Gastroesophageal sphincter (tissue), 4 donors: ENCODE results near the gene PTBP3. TPM values are rescaled to one million over a fixed set of nuclear protein-coding genes. Genes with fewer than 3 reads are reported as not detected.

Experiments
- ATAC-seq: fragments of 150-250 bp; one replicate; pipeline ENCODE4 v1.9.1; 2016; ENCODE audit warnings: mild to moderate bottlenecking, moderate library complexity
- H3K27ac ChIP-seq, 4 donors: fragments of 200-600 bp; sonication (generic) in 3 of 4; 1 replicate in 3 of 4; 2 replicates in 1 of 4; pipeline ENCODE4 v1.5.1; 2016 to 2019
- H3K27me3 ChIP-seq: fragments of 200-600 bp; sonication (generic); one replicate; pipeline ENCODE4 v1.5.1; 2019
- H3K36me3 ChIP-seq, 2 donors: fragments of 200-600 bp; sonication (generic); one replicate each; pipeline ENCODE4 v1.5.1; 2019; ENCODE audit warnings: control low read depth in 1 of 2
- H3K4me1 ChIP-seq, 3 donors: fragments of 200-600 bp; sonication (generic); 1 replicate in 2 of 3; 2 replicates in 1 of 3; pipeline ENCODE4 v1.5.1; 2016 to 2019; ENCODE audit warnings: control low read depth in 2 of 3
- H3K4me3 ChIP-seq, 2 donors: fragments of 200-600 bp; sonication (generic); one replicate each; pipeline ENCODE4 v1.5.1; 2019; ENCODE audit warnings: mild to moderate bottlenecking in 1 of 2, moderate library complexity in 1 of 2
- H3K9me3 ChIP-seq, 3 donors: fragments of 200-600 bp; sonication (generic); one replicate each; pipeline ENCODE4 v1.5.1; 2017 to 2019; ENCODE audit warnings: control low read depth in 2 of 3
- CTCF ChIP-seq, 4 experiments: fragments of 200-600 bp in 2 of 4; fragments of 450-650 bp in 2 of 4; sonication (generic) in 1 of 4; IDR thresholded peaks; one replicate each; pipeline ENCODE4 v1.5.1; 2017 to 2019; ENCODE audit warnings: antibody characterized with exemption in 4 of 4, mild to moderate bottlenecking in 2 of 4, moderate library complexity in 2 of 4
- EP300 ChIP-seq: sonication (generic); formaldehyde crosslinking; IDR thresholded peaks from one replicate; pipeline ENCODE4 v1.6.1; 2017; ENCODE audit warnings: antibody characterized with exemption, mild to moderate bottlenecking
- POLR2A ChIP-seq, 2 donors: fragments of 450-650 bp; IDR thresholded peaks; one replicate each; pipeline ENCODE4 v1.6.1; 2017; ENCODE audit warnings: antibody characterized with exemption in 2 of 2, mild to moderate bottlenecking in 2 of 2, moderate library complexity in 1 of 2
- POLR2AphosphoS5 ChIP-seq: sonication (generic); formaldehyde crosslinking; IDR thresholded peaks from one replicate; pipeline ENCODE4 v1.6.1; 2017; ENCODE audit warnings: antibody characterized with exemption
- WGBS, 2 donors: methylation state at CpG; one replicate each; pipeline ENCODE4 v1.1.5; 2018; ENCODE audit warnings: low coverage in 1 of 2; 5-methylcytosine and 5-hydroxymethylcytosine counted together
- total RNA-seq, 4 donors: library from RNA; depleted of rRNA; stranded (reverse); fragments of >200 nt; gene quantifications; one replicate each; pipeline ENCODE4 v1.1.0, GENCODE V29; 2016

Gene PTBP3
- total RNA-seq, 4 donors from 2014 or later: 13.7 to 28.2 (median 24.6) TPM

DNA sequence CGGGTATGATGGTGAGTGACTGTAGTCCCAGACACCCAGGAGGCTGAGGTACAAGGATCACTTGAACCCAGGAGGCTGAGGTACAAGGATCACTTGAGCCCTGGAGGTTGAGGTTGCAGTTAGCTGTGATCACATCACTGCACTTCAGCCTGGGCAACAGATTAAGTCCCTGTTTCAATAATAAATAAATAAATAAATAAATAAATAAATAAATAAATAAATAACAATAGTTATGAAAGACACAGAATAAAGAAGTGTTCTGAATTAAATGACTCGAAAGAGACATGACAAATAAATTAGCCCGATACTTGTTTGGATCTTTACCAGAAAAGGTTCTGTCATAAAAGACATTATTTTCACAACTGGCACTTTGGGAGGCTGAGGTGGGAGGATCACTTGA is 86.3 kb downstream of the PTBP3 start:
- Histone ChIP-seq H3K27ac (no peak overlapping the region), H3K4me3 (no peak overlapping the region), H3K9me3 (no peaks in the 10 kb centered on the region), H3K4me1 (no peaks in the 10 kb centered on the region), H3K27me3 (no peaks in the 10 kb centered on the region), H3K36me3 (peaks cover 0 to 20% of the 10 kb centered on the region in 2 donors)
- WGBS, 2 donors: 89 to 92% methylated on average over 2 to 3 of the region's 3 CpGs
- no peak for TF ChIP-seq POLR2A (IDR thresholded peaks at IDR 0.05)
- no peak for TF ChIP-seq POLR2AphosphoS5
- TF ChIP-seq CTCF (IDR thresholded peaks at IDR 0.05): no peak
- no peak for TF ChIP-seq EP300
- no peak for ATAC-seq

GRCh38 chr9:112245126-112245525 is 88.3 kb downstream of the PTBP3 start:
- Histone ChIP-seq H3K4me3 (no peak overlapping the region), H3K4me1 (no peaks in the 10 kb centered on the region), H3K36me3 (peaks cover 0 to 18% of the 10 kb centered on the region in 2 donors), H3K9me3 (no peaks in the 10 kb centered on the region), H3K27me3 (no peaks in the 10 kb centered on the region), H3K27ac (no peak overlapping the region)
- TF ChIP-seq CTCF (IDR thresholded peaks at IDR 0.05) (no peak), EP300 (no peak), POLR2AphosphoS5 (no peak), POLR2A (IDR thresholded peaks at IDR 0.05) (no peak)
- no peak for ATAC-seq
- WGBS, 2 donors: 95 to 100% methylated on average over 1 to 5 of the region's 5 CpGs

GRCh38 chr9:112242147-112242804 is 91.1 kb downstream of the PTBP3 start:
- 92 to 100% methylated on average over 4 to 5 of the region's 6 CpGs for WGBS, 2 donors
- Histone ChIP-seq H3K27me3 (no peaks in the 10 kb centered on the region), H3K4me3 (no peak overlapping the region), H3K27ac (no peak overlapping the region), H3K9me3 (no peaks in the 10 kb centered on the region), H3K36me3 (peaks cover 0 to 18% of the 10 kb centered on the region in 2 donors), H3K4me1 (no peaks in the 10 kb centered on the region)
- no peak for TF ChIP-seq POLR2AphosphoS5
- no peak for TF ChIP-seq POLR2A (IDR thresholded peaks at IDR 0.05)
- no peak for TF ChIP-seq EP300
- TF ChIP-seq CTCF (IDR thresholded peaks at IDR 0.05): no peak
- no peak for ATAC-seq

DNA sequence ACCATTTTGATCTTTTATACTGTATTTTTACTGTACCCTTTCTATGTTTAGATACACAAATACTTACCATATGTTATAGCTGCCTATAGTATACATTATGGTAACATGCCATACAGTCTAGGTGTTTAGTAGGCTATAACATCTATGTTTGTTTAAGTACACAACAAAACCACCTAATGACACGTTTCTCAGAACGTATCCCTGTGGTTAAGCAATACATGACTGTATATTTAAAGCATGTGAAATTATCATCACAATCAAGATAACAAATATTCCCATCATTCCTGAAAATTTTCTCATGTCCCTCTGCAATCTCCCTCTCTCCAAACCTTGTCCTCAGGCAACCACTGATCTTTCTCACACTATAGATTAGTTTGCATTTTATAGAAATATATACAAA is 91.9 kb downstream of the PTBP3 start:
- H3K36me3 ChIP-seq: peaks cover 0 to 18% of the 10 kb centered on the region in 2 donors
- ATAC-seq: no peak
- no peak overlapping the region for H3K27ac ChIP-seq
- no peaks in the 10 kb centered on the region for H3K9me3 ChIP-seq
- H3K4me1 ChIP-seq: no peaks in the 10 kb centered on the region
- TF ChIP-seq POLR2A (IDR thresholded peaks at IDR 0.05) (no peak), EP300 (no peak), CTCF (IDR thresholded peaks at IDR 0.05) (no peak), POLR2AphosphoS5 (no peak)
- H3K4me3 ChIP-seq: no peak overlapping the region
- 85 to 96% methylated on average over 2 of the region's 2 CpGs for WGBS, 2 donors
- no peaks in the 10 kb centered on the region for H3K27me3 ChIP-seq

GRCh38 chr9:112239708-112240107 is 93.7 kb downstream of the PTBP3 start:
- 73 to 78% methylated on average over 1 to 2 of the region's 2 CpGs for WGBS, 2 donors
- Histone ChIP-seq H3K27ac (no peak overlapping the region), H3K4me3 (no peak overlapping the region), H3K36me3 (peaks cover 0 to 5% of the 10 kb centered on the region in 2 donors), H3K9me3 (no peaks in the 10 kb centered on the region), H3K4me1 (no peaks in the 10 kb centered on the region), H3K27me3 (no peaks in the 10 kb centered on the region)
- no peak for ATAC-seq
- no peak for TF ChIP-seq POLR2AphosphoS5
- TF ChIP-seq CTCF (IDR thresholded peaks at IDR 0.05): no peak
- TF ChIP-seq EP300: no peak
- no peak for TF ChIP-seq POLR2A (IDR thresholded peaks at IDR 0.05)
